ENCODE results near the gene KRTAP5-3.

DNA sequence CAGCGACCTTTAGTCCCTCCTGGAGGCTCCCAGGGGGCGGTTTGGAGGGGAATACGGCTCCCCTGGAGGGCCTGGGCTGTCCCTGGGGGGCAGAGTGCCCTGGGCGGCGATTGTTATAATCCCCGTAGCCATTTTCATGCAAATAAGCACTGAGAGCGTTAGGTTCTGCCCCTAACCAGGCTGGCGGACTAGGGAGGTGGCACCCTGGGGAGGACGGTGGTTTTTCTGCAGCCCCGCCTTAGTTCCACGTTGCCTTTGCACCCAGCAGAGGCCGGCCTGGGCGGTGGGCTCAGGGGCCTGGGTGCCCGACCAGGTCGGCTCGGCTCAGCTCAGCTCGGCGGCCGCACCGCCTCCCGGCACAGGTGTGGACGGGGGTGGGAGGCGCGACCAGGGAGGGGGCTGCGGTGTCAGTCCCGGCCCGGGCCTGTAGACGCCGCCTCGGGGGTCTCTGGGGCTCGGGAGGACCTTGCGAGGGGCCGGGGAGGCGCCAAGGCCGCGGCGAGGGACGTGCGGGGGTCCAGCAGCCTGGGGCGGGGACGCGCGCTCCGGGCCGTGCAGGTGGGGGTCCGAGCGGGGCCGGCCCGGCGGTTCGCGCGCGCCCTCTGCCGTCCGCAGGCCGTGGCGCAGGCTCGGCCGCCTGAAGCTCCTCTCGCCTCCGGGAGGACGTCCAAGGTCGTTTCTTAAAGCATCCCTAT is 33.9 kb downstream of the KRTAP5-3 start:
- TF ChIP-seq NFRKB (IDR thresholded peaks at IDR 0.05; ENCODE audit: low read depth) (no peak), SMAD3 (CRISPR knock-in tag; conservative IDR thresholded peaks at IDR 0.05) (no peak), L3MBTL2 (IDR thresholded peaks at IDR 0.05) (no peak)
- TF ChIP-seq, protein P1, sequence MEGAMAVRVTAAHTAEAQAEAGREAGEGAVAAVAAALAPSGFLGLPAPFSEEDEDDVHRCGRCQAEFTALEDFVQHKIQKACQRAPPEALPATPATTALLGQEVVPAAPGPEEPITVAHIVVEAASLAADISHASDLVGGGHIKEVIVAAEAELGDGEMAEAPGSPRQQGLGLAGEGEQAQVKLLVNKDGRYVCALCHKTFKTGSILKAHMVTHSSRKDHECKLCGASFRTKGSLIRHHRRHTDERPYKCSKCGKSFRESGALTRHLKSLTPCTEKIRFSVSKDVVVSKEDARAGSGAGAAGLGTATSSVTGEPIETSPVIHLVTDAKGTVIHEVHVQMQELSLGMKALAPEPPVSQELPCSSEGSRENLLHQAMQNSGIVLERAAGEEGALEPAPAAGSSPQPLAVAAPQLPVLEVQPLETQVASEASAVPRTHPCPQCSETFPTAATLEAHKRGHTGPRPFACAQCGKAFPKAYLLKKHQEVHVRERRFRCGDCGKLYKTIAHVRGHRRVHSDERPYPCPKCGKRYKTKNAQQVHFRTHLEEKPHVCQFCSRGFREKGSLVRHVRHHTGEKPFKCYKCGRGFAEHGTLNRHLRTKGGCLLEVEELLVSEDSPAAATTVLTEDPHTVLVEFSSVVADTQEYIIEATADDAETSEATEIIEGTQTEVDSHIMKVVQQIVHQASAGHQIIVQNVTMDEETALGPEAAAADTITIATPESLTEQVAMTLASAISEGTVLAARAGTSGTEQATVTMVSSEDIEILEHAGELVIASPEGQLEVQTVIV (CRISPR knock-in tag; IDR thresholded peaks at IDR 0.05; ENCODE audit: borderline replicate concordance): no peak
- TF ChIP-seq, protein P2, sequence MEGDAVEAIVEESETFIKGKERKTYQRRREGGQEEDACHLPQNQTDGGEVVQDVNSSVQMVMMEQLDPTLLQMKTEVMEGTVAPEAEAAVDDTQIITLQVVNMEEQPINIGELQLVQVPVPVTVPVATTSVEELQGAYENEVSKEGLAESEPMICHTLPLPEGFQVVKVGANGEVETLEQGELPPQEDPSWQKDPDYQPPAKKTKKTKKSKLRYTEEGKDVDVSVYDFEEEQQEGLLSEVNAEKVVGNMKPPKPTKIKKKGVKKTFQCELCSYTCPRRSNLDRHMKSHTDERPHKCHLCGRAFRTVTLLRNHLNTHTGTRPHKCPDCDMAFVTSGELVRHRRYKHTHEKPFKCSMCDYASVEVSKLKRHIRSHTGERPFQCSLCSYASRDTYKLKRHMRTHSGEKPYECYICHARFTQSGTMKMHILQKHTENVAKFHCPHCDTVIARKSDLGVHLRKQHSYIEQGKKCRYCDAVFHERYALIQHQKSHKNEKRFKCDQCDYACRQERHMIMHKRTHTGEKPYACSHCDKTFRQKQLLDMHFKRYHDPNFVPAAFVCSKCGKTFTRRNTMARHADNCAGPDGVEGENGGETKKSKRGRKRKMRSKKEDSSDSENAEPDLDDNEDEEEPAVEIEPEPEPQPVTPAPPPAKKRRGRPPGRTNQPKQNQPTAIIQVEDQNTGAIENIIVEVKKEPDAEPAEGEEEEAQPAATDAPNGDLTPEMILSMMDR (IDR thresholded peaks at IDR 0.05 in 2 of 3, conservative IDR thresholded peaks at IDR 0.05 in 1 of 3; ENCODE audit: insufficient read depth in 2 of 3, low read depth in 1 of 3, low read length in 3 of 3): peak; percentile 66 to 87 (median 73)

All from K562 (cell line).